H9 (cell line): Measurements from ENCODE around the gene FAM25A. TPM values are rescaled to one million over a fixed set of nuclear protein-coding genes. Genes with fewer than 3 reads are reported as not detected.
"Not testable (repeated sequence)": the region's sequence is repeated elsewhere in the genome, so short reads cannot be mapped to it uniquely, and the experiment has no call there.

Source experiments
- DNase-seq: peaks from one replicate; pipeline ENCODE4 v3.0.0-alpha.2; 2017
- H2AFZ ChIP-seq: one replicate; pipeline ENCODE4 v1.6.1; 2013; ENCODE audit warnings: mild to moderate bottlenecking, low read length, control low read depth, moderate library complexity
- H2AK5ac ChIP-seq: 2 replicates; pipeline ENCODE4 v1.6.1; 2013; ENCODE audit warnings: low read length, control low read depth, mixed read lengths; ENCODE audit not compliant: insufficient read length
- H2BK120ac ChIP-seq: one replicate; pipeline ENCODE4 v1.6.1; 2013; ENCODE audit warnings: low read depth, mild to moderate bottlenecking, low read length, control low read depth, inconsistent platforms; ENCODE audit not compliant: poor library complexity, severe bottlenecking
- H2BK12ac ChIP-seq: 2 replicates; pipeline ENCODE4 v1.6.1; 2013; ENCODE audit warnings: low read length, control low read depth, mixed read lengths, low read depth; ENCODE audit not compliant: insufficient read length
- H2BK15ac ChIP-seq: 2 replicates; pipeline ENCODE4 v1.6.1; 2013; ENCODE audit warnings: low read depth, low read length, control low read depth
- H2BK20ac ChIP-seq: one replicate; pipeline ENCODE4 v1.6.1; 2013; ENCODE audit warnings: low read depth, mild to moderate bottlenecking, low read length, control low read depth, inconsistent platforms; ENCODE audit not compliant: poor library complexity, severe bottlenecking
- H2BK5ac ChIP-seq: 2 replicates; pipeline ENCODE4 v1.6.1; 2013; ENCODE audit warnings: low read length, control low read depth, mixed read lengths; ENCODE audit not compliant: insufficient read length
- H3K14ac ChIP-seq: 2 replicates; pipeline ENCODE4 v1.6.1; 2013; ENCODE audit warnings: low read length, control low read depth; ENCODE audit not compliant: insufficient read depth
- H3K18ac ChIP-seq: 2 replicates; pipeline ENCODE4 v1.6.1; 2013; ENCODE audit warnings: low read depth, mild to moderate bottlenecking, mixed read lengths, low read length, control low read depth; ENCODE audit not compliant: insufficient read length
- H3K23ac ChIP-seq: 2 replicates; pipeline ENCODE4 v1.6.1; 2013; ENCODE audit warnings: low read length, control low read depth, mixed read lengths, low read depth; ENCODE audit not compliant: insufficient read length
- H3K23me2 ChIP-seq: 2 replicates; pipeline ENCODE4 v1.6.1; 2013; ENCODE audit warnings: low read depth, mild to moderate bottlenecking, mixed read lengths, low read length, control low read depth; ENCODE audit not compliant: insufficient read length, poor library complexity, severe bottlenecking
- H3K27ac ChIP-seq: 2 replicates; pipeline ENCODE4 v1.5.1; 2013; ENCODE audit warnings: low read length, control low read depth, mixed read lengths, low read depth; ENCODE audit not compliant: insufficient read length
- H3K27me3 ChIP-seq: 2 replicates; pipeline ENCODE4 v1.6.1; 2013; ENCODE audit warnings: low read length, control low read depth, inconsistent platforms; ENCODE audit not compliant: insufficient read depth
- H3K4ac ChIP-seq: 2 replicates; pipeline ENCODE4 v1.6.1; 2013; ENCODE audit warnings: low read depth, mild to moderate bottlenecking, control low read depth, inconsistent platforms, low read length, moderate library complexity
- H3K4me1 ChIP-seq: 2 replicates; pipeline ENCODE4 v1.6.1; 2013; ENCODE audit warnings: low read length, control low read depth, inconsistent platforms; ENCODE audit not compliant: insufficient read depth
- H3K4me2 ChIP-seq: 2 replicates; pipeline ENCODE4 v1.6.1; 2013; ENCODE audit warnings: low read length, control low read depth, mixed read lengths; ENCODE audit not compliant: insufficient read length, insufficient read depth
- H3K56ac ChIP-seq: 2 replicates; pipeline ENCODE4 v1.6.1; 2013; ENCODE audit warnings: low read depth, mild to moderate bottlenecking, mixed read lengths, low read length, control low read depth; ENCODE audit not compliant: insufficient read length
- H3K79me1 ChIP-seq: 2 replicates; pipeline ENCODE4 v1.6.1; 2013; ENCODE audit warnings: low read depth, mild to moderate bottlenecking, moderate library complexity, low read length, control low read depth, inconsistent platforms; ENCODE audit not compliant: insufficient read depth, poor library complexity, severe bottlenecking
- H3K79me2 ChIP-seq: 2 replicates; pipeline ENCODE4 v1.6.1; 2013; ENCODE audit warnings: low read length, control low read depth, inconsistent platforms; ENCODE audit not compliant: insufficient read depth
- H3K9ac ChIP-seq: 2 replicates; pipeline ENCODE4 v1.6.1; 2013; ENCODE audit warnings: low read length, control low read depth, mixed read lengths; ENCODE audit not compliant: insufficient read length; ENCODE audit errors: extremely low read depth
- H3K9me3 ChIP-seq: one replicate; pipeline ENCODE4 v1.6.1; 2013; ENCODE audit warnings: low read depth, low read length, inconsistent platforms; ENCODE audit not compliant: control insufficient read depth
- H3T11ph ChIP-seq: one replicate; pipeline ENCODE4 v1.6.1; 2013; ENCODE audit warnings: mild to moderate bottlenecking, low read length, control low read depth, inconsistent platforms
- H4K20me1 ChIP-seq: one replicate; pipeline ENCODE4 v1.6.1; 2013; ENCODE audit not compliant: control insufficient read depth, insufficient read length, insufficient read depth
- H4K5ac ChIP-seq: 2 replicates; pipeline ENCODE4 v1.6.1; 2013; ENCODE audit warnings: low read depth, mild to moderate bottlenecking, mixed read lengths, low read length, control low read depth; ENCODE audit not compliant: insufficient read length
- H4K8ac ChIP-seq: replicated peaks from 2 replicates; pipeline ENCODE4 v1.6.1; 2013; ENCODE audit warnings: low read length, control low read depth, mixed read lengths, low read depth; ENCODE audit not compliant: insufficient read length
- H4K91ac ChIP-seq: 2 replicates; pipeline ENCODE4 v1.6.1; 2013; ENCODE audit warnings: low read depth, mild to moderate bottlenecking, moderate library complexity, mixed read lengths, low read length, control low read depth; ENCODE audit not compliant: insufficient read length
- H3K27ac Mint-ChIP-seq, 3 experiments: 2 replicates in 2 of 3; 3 replicates in 1 of 3; pipeline ENCODE4 v1.8.0; 2020 to 2021; ENCODE audit warnings: mixed read lengths in 3 of 3, mild to moderate bottlenecking in 1 of 3, moderate library complexity in 1 of 3
- H3K27me3 Mint-ChIP-seq: 2 replicates; pipeline ENCODE4 v1.8.0; 2021; ENCODE audit warnings: low read depth, mild to moderate bottlenecking, moderate library complexity, mixed read lengths
- H3K36me3 Mint-ChIP-seq, 3 experiments: 2 replicates in 2 of 3; 3 replicates in 1 of 3; pipeline ENCODE4 v1.8.0; 2020 to 2021; ENCODE audit warnings: low read depth in 3 of 3, mixed read lengths in 3 of 3; ENCODE audit not compliant: insufficient read depth in 1 of 3
- H3K4me1 Mint-ChIP-seq, 2 experiments: 2 replicates each; pipeline ENCODE4 v1.8.0; 2020; ENCODE audit warnings: mixed read lengths in 2 of 2
- H3K4me3 Mint-ChIP-seq, 2 experiments: 2 replicates in 1 of 2; 3 replicates in 1 of 2; pipeline ENCODE4 v1.8.0; 2020 to 2021; ENCODE audit warnings: mild to moderate bottlenecking in 2 of 2, mixed read lengths in 2 of 2, moderate library complexity in 1 of 2
- H3K9me3 Mint-ChIP-seq, 2 experiments: 2 replicates in 1 of 2; 3 replicates in 1 of 2; pipeline ENCODE4 v1.8.0; 2020; ENCODE audit warnings: mild to moderate bottlenecking in 2 of 2, mixed read lengths in 2 of 2, moderate library complexity in 1 of 2
- WGBS: extraction: QIAGEN DNeasy Blood & Tissue Kit; methylation state at CpG from one replicate; pipeline ENCODE4 v1.1.7; 2013; ENCODE audit warnings: missing lambda C conversion rate, low lambda C conversion rate, mixed read lengths; ENCODE audit not compliant: insufficient read length; ENCODE audit errors: extremely low coverage; 5-methylcytosine and 5-hydroxymethylcytosine counted together
- long read RNA-seq: library from polyadenylated mRNA; unstranded; transcript quantifications from one replicate; pipeline ENCODE4 v2.0.0, GENCODE V29; 2020
- total RNA-seq: library from RNA; stranded (reverse); gene quantifications from 2 replicates; pipeline ENCODE4 v1.2.1, GENCODE V29; 2021

FAM25A gene
- total RNA-seq, result not detected in 2 replicates
- long read RNA-seq, result 0 reads

DNA sequence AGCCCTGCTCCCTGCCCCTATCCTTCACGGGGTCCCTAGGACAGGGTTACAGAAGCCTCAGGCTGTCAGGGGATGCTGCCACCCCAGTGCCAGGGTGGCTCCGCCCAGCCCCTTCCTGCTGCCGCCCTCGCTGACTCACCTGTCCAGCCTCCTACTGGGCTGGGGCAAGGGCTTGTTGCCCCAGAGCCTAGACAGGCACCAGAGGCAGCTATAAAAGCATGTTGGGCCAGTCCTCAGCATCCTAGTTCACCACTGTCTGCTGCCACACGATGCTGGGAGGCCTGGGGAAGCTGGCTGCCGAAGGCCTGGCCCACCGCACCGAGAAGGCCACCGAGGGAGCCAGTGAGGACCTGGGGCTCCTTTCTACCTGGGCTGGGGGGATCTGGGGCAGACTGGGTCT, at the start of gene FAM25A:
Gene FAM25A, plus strand, starts transcription at position 239 of the 400 bp plus-strand sequence. Its CDS starts 31 bp downstream, at position 270.
- not testable (repeated sequence) for DNase-seq, H3K79me1 ChIP-seq, H3K27ac ChIP-seq, H3K18ac ChIP-seq, H3K4me1 Mint-ChIP-seq, H3K9me3 ChIP-seq, H2BK15ac ChIP-seq, H3K4me1 ChIP-seq, H3K4me2 ChIP-seq, H4K20me1 ChIP-seq, H3K14ac ChIP-seq, H2AFZ ChIP-seq, H2BK5ac ChIP-seq, H3K27me3 Mint-ChIP-seq, H3K4me3 Mint-ChIP-seq, H3K79me2 ChIP-seq, H3K56ac ChIP-seq, H3K27ac Mint-ChIP-seq, H3K36me3 Mint-ChIP-seq, H3T11ph ChIP-seq, H2BK20ac ChIP-seq, H3K9me3 Mint-ChIP-seq, H4K8ac ChIP-seq, H3K9ac ChIP-seq, H2AK5ac ChIP-seq, H3K23me2 ChIP-seq, H4K5ac ChIP-seq, H2BK120ac ChIP-seq, H3K27me3 ChIP-seq, H3K4ac ChIP-seq, H3K23ac ChIP-seq, H2BK12ac ChIP-seq, H4K91ac ChIP-seq
- WGBS, result no CpG with 5 or more reads among the region's 9 CpGs
